HG03280 (cell line): ENCODE data around the gene ZC3H12C.

Experiments used
- ATAC-seq: cut with Tn5 transposase; IDR thresholded peaks from one replicate; pipeline ENCODE4 v1.9.1; 2021; ENCODE audit warnings: mild to moderate bottlenecking, moderate library complexity; ENCODE audit not compliant: unreplicated experiment

Gene ZC3H12C

DNA sequence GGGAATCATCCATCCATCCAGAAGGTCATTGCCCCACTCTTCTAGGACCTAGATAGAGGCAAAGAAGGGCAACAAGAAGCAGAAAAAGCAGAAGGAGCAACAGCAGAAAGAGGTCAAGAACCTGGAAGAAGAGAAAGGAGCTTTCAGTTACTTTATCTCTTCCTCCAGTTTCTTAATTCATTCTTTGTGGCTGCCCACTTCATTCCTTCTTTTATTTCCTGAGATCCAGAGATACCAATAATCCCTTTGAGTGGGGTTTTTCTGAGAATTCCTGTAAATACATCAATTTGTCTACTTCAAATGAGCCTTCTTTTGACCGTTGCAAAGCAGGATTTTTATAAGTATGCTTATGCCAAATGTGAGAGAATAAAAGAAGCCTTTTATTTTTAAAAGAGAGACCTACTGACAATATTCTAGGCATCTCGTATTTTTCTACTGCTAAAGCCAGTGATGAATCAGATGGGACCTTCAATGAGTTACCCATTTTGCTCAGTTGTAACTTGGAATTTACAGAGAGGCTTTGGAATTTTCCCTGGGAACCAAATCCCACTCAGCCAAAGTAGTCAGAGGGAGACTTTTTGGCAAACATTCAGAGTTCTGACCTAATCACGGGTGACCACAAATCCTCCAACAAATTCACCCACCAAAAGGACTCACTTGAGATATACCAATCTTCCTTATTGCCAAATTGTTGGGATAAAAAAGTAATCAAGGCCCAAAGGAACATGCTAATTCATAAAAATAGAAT is 54.9 kb downstream of the ZC3H12C start:
- ATAC-seq = no peak

GRCh38 chr11:110148775-110149744 is 55.9 kb downstream of the ZC3H12C start:
- no peak for ATAC-seq

GRCh38 chr11:110152199-110152598 is 59.0 kb downstream of the ZC3H12C start:
- no peak for ATAC-seq

- ATAC-seq = no peak
Observed at GRCh38 chr11:110153474-110153873, 60.3 kb downstream of the ZC3H12C start.

DNA sequence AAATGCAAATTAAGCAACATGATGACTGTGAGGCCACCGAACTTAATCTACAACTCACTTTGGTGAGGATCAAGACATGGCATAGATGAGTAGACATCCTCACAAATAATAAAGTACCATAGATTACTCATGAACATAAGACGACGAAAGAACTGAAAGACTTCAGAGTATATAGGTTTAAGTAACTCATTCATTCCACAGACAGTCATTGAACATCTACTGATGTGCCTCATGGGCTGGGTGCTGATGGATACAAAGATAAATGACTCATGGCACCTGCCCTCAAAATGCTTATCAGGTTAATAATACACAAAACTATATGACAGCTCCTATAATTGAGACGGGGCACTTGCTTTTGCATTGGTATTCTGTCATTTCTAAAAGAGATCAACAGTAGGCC is 63.3 kb downstream of the ZC3H12C start:
- ATAC-seq = no peak

GRCh38 chr11:110158317-110159200 is 65.4 kb downstream of the ZC3H12C start:
- no peak for ATAC-seq

- no peak for ATAC-seq
Observed at GRCh38 chr11:110159476-110159875, 66.3 kb downstream of the ZC3H12C start.

- ATAC-seq = no peak
Observed at GRCh38 chr11:110160016-110160415, 66.8 kb downstream of the ZC3H12C start.

GRCh38 chr11:110160437-110160836 is 67.2 kb downstream of the ZC3H12C start:
- ATAC-seq = no peak

DNA sequence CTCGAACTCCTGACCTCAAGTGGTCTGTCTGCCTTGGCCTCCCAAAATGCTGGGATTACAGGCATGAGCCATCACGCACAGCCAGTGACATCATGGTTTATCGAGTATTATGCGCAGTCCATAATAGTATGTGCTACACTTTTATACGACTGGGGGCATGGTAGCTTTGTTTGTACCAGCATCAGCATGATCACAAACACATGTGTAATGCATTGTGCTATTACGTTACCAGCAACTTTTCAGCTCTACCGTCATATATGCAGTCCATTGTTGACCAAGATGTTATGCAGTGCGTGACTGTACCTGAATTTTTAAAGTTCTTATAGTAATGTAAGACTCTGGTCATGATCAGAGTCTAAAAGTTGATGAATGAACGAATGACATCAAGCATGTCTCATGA is 67.9 kb downstream of the ZC3H12C start:
- ATAC-seq = no peak

DNA sequence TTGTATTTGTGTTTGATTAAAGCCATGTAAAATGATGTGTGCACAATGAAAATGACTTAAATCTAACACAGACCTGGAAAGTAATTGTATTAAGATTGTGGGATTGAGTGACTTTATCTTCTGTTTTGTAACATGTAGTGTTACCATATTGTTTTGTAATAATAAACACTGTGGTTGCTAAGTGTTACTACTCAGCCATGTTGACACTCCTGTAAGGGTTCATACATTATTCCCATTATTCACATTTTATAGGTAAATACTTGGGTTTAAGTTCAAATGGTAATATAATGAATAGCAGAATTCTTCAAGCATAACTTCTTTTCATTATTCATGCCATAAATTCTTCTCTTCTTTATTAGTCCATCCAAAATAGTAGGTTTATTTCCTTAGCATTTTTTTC is 69.0 kb downstream of the ZC3H12C start:
- no peak for ATAC-seq

GRCh38 chr11:110165039-110165925 is 72.1 kb downstream of the ZC3H12C start:
- ATAC-seq = no peak

DNA sequence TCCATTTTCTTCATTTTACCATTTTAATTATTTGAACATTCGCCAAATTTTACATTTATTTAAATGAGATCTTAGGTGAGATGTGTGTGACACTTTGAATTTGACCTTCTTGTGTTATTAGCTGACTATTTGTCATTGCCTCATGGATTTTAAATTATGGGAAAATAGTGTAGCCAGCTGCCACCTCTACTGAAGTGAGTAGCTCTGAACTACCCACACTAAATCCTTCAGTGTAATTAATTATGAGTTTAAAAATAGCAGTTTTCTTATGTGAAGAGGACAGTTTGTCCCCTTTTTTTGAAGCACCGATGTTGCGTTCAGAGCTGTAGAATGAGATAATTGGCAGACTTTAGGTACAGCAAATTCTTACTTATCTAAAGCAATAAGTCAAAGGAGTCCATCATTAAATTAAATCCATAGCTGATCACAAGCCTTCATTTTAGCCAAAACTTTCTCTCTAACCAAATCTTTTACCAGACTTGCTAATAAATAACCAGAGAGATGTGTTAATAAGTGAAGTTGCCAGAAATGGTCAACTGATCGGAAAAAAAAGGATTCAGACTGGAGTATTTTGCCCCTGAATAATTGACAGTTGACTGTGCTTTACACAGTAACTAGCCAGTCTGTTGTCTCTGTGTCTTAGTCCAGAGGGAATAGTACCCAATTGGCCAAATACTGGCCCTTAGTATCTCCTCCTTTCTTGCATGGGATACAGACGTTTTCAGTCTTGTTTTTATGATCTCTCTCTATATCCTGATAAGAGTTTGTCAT is 75.0 kb downstream of the ZC3H12C start:
- no peak for ATAC-seq

- no peak for ATAC-seq
Observed at GRCh38 chr11:110169738-110170137, 76.5 kb downstream of the ZC3H12C start.

DNA sequence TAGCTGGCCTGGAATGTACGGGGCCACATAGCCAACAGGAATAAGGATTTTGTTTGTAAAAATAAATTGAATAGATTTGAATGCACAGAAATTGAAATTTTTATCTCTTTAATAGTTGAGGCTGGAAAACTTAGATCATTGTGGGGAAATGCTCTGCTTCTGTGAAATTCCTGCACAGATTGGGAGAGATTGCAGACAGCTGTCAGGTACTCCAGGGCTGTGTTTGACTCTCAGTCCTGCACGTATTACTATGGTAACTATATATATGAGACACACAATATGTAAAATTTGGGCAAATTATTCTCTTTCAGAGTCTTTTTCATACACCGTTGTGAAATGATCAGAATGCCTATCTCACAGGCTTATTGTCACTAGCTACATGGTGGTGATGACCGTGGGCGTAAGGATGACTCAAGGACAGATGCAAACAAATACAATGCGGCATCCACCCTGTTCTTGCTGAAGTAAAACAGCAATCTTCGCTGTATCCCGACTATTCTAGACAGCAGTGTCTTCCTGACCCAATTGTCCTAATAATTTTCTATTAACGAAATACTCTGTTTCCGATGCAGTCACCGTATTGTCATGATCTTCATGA is 79.4 kb downstream of the ZC3H12C start:
- no peak for ATAC-seq

DNA sequence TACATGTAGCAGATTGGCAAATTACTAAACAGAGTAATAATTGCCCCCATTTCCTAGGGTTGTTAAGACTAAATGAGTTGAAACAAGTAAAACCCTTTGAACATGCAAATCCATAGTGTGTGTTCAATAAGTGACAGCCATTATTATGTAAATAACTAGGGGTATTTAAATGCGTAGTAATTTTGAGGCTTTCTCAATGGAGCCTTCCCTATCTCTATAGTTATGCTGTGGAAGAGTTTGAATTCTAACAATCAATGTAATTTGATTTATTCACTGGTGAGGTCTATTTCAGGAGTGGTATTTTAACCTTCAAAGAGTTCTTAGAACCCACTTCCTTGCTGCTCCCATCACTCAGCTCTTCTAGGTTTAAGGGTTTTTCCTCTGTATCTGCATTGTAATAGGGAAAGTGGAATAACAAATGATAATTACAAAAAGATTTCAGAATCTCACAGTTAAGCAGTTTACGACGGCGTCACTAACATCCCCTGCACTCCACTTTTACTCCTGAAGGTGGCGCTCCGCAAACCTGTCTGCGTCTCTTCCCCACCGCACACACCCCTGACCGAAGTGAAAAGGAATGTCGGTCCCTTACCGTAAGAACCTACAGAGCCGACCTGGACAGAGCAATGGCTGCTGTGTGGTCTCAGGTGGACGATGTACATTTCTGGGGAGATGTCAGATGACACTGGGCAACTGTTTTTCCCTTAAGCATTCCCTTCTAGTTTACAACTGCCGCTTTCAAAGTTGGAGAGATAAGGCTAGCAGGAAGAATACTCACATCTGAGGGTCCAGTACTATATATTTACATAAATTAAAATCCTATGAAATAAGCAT is 80.8 kb downstream of the ZC3H12C start:
- peak; percentile 75 for ATAC-seq

GRCh38 chr11:110174645-110175310 is 81.6 kb downstream of the ZC3H12C start:
- ATAC-seq = no peak
